PFSK-1 (cell line): ENCODE data around the gene ASB8.

ENCODE experiments used
- FOXP2 ChIP-seq: optimal IDR thresholded peaks from 2 replicates; pipeline ENCODE3; 2011; ENCODE audit warnings: borderline replicate concordance, control low read depth, inconsistent platforms; ENCODE audit not compliant: insufficient read depth; ENCODE audit errors: extremely low read length, extremely low read depth
- POLR2AphosphoS5 ChIP-seq: IDR thresholded peaks from 2 replicates; pipeline ENCODE4 v1.6.1; 2012; ENCODE audit warnings: low read depth, mild to moderate bottlenecking, control low read depth, low read length, moderate library complexity
- SIN3A ChIP-seq: IDR thresholded peaks from 2 replicates; pipeline ENCODE4 v1.6.1; 2012; ENCODE audit warnings: mild to moderate bottlenecking, low read length, moderate library complexity, borderline replicate concordance; ENCODE audit not compliant: insufficient read depth
- TAF1 ChIP-seq: IDR thresholded peaks from 2 replicates; pipeline ENCODE4 v1.6.1; 2012; ENCODE audit warnings: low read length, control low read depth, borderline replicate concordance; ENCODE audit not compliant: insufficient read depth
- TF ChIP-seq, protein P1 (sequence below), 2 experiments: IDR thresholded peaks; 2 replicates each; pipeline versions ENCODE4 v1.6.1 to v1.8.0; 2011 to 2012; ENCODE audit warnings: low read depth in 2 of 2, low read length in 2 of 2, control low read depth in 1 of 2, inconsistent platforms in 1 of 2, mild to moderate bottlenecking in 1 of 2, moderate library complexity in 1 of 2; ENCODE audit not compliant: insufficient read depth in 1 of 2

The ASB8 gene

DNA sequence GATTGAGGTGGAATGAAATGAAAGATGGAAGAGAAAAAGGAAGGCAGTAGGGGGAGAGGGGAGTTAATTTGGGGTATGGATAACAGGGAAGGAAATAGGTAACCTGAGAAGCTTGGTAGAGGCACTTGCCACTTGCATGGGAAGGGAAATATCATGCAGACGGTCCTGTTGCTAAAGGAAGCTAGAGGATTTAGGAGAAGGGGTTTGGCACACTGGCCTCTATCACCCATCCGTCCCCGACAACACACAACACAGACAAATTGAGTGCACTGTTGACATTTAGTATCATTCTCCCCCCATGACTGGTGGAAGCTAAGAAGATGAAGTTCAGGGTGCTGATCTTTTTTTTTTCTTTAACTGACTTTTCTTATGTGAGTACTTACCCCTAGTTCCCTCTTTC lies 43.8 kb upstream of the ASB8 start:
- TF ChIP-seq SIN3A: no peak
- TF ChIP-seq FOXP2: no peak
- TF ChIP-seq POLR2AphosphoS5: no peak
- TF ChIP-seq, protein P1, sequence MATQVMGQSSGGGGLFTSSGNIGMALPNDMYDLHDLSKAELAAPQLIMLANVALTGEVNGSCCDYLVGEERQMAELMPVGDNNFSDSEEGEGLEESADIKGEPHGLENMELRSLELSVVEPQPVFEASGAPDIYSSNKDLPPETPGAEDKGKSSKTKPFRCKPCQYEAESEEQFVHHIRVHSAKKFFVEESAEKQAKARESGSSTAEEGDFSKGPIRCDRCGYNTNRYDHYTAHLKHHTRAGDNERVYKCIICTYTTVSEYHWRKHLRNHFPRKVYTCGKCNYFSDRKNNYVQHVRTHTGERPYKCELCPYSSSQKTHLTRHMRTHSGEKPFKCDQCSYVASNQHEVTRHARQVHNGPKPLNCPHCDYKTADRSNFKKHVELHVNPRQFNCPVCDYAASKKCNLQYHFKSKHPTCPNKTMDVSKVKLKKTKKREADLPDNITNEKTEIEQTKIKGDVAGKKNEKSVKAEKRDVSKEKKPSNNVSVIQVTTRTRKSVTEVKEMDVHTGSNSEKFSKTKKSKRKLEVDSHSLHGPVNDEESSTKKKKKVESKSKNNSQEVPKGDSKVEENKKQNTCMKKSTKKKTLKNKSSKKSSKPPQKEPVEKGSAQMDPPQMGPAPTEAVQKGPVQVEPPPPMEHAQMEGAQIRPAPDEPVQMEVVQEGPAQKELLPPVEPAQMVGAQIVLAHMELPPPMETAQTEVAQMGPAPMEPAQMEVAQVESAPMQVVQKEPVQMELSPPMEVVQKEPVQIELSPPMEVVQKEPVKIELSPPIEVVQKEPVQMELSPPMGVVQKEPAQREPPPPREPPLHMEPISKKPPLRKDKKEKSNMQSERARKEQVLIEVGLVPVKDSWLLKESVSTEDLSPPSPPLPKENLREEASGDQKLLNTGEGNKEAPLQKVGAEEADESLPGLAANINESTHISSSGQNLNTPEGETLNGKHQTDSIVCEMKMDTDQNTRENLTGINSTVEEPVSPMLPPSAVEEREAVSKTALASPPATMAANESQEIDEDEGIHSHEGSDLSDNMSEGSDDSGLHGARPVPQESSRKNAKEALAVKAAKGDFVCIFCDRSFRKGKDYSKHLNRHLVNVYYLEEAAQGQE (IDR thresholded peaks at IDR 0.05; ENCODE audit: insufficient read depth in 1 of 2, low read depth in 2 of 2, low read length in 2 of 2): no peak
- TF ChIP-seq TAF1: no peak

DNA sequence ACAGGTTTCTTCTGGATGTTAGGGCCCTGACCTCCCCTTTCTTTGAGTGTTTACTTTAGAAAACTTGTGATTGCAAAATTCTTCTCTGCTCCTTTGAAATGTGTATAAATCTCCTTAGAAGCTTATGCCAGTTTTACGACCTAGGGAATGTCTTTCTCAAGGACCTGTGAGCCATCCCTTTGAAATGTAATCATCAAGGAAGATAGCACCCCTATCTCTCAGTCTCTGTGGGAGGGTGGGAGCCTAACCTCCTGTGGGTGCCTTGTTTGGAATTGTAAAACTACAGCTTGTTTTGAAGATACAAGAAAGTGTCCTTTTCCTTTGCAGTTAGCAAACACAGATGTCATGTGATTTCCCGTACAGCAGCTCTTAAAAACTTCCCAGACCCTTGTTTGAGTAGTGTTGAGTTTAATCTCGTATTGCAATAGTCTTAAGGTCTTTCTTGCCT lies 42.5 kb upstream of the ASB8 start:
- TF ChIP-seq POLR2AphosphoS5 (no peak), TAF1 (no peak)
- TF ChIP-seq, protein P1 (IDR thresholded peaks at IDR 0.05; ENCODE audit: insufficient read depth in 1 of 2, low read depth in 2 of 2, low read length in 2 of 2): no peak

DNA sequence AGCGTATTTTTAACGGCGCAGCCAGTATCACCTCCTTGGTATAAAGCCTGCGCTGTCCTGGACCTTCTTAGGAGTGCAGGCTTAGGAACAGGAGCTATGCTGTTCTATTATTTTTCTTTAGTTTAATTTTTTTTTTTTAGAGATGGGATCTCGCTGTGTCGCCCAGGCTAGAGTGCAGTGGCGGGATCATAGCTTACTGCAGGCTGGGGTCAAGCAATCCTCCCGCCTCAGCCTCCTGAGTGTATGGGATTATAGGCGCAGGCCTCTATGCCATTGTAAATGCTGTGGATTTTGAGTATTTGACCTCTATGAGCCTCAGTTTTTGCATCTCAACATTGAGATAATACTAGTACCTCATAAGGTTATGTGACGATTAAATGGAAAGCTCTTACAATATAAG lies 41.7 kb upstream of the ASB8 start:
- TF ChIP-seq TAF1 (no peak), FOXP2 (no peak), SIN3A (no peak), POLR2AphosphoS5 (no peak)
- TF ChIP-seq, protein P1 (IDR thresholded peaks at IDR 0.05; ENCODE audit: insufficient read depth in 1 of 2, low read depth in 2 of 2, low read length in 2 of 2): no peak

DNA sequence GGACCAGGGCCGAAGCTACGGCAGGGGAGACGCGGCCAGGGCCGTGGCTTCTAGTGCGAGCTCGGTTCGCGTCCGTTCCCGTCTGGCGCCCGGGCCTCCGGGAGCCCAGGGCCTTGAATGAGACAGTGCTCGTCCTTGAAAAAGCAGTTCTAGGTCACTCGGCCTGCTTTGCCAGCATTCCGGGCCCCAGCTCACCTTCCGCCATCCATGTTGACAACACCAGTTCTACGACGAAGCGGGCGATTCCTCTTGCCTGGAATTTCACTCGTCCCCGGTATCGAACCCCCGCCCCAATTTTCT lies 41.3 kb upstream of the ASB8 start:
- TF ChIP-seq POLR2AphosphoS5 (no peak), TAF1 (no peak), SIN3A (no peak), FOXP2 (no peak)
- TF ChIP-seq, protein P1 (IDR thresholded peaks at IDR 0.05; ENCODE audit: insufficient read depth in 1 of 2, low read depth in 2 of 2, low read length in 2 of 2): no peak

DNA sequence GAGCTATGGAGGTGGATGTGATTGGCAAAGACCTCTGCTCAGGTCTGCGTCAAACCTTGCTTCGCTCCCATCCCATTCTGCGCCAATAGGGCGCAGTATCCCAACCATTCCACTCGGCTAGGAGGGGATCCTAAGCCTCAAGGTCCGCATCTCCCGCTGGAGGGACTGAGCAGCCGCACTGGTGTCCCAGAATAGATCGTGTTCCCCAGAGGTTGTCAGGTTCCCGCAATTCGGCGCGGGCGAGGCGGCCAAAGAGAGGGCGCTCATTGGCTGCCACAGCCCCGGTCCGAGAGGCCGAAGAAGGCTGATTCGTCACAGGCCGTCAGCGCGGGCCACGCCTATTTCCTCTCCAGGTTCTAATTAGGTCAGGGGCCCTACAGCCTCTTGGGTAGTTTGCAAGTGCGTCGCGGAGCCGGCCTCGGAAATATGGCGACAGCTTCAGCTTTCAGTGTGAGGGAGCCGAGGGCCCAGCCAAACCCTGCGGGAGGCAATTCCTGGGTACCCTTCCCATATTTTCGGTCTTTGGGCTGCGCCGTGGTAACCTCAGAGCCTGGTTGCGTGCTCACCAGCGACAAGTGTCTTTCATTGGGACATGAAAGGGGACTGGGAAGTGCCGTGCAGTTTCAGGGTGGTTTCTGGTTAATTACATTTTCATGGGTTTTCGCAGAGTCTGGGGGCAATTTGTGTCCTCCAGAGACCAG lies 40.8 kb upstream of the ASB8 start:
- TF ChIP-seq, protein P1 (IDR thresholded peaks at IDR 0.05; ENCODE audit: insufficient read depth in 1 of 2, low read depth in 2 of 2, low read length in 2 of 2): no peak
- TF ChIP-seq POLR2AphosphoS5 (no peak), TAF1 (no peak), SIN3A (no peak), FOXP2 (no peak)
